ENCODE measurements around the gene CLCF1. TPM values are rescaled to one million over a fixed set of nuclear protein-coding genes. Genes with fewer than 3 reads are reported as not detected.

Gene CLCF1
- total RNA-seq, 1 donor from 2014 or later, result 1.8 TPM

- peaks cover 5% of the 10 kb centered on the region for H3K36me3 ChIP-seq (ENCODE audit: control insufficient read depth, insufficient read depth, low read length)
- DNase-seq (ENCODE audit: low read depth) (peak; percentile 95), FAIRE-seq (no peak)
- H3K27me3 ChIP-seq (ENCODE audit: control insufficient read depth, insufficient read depth, low read length), result no peaks in the 10 kb centered on the region
- no peak for TF ChIP-seq CTCF (IDR thresholded peaks at IDR 0.05; ENCODE audit: insufficient read depth, low read length, severe bottlenecking)
- H3K4me3 ChIP-seq (ENCODE audit: low read depth, low read length), result peak overlapping the region; percentile 66
Observed at GRCh38 chr11:67354075-67355022, 19.0 kb downstream of the CLCF1 start.

- H3K4me3 ChIP-seq (ENCODE audit: low read depth, low read length), result peak within 1 kb of the TSS; percentile 66
- H3K36me3 ChIP-seq (ENCODE audit: control insufficient read depth, insufficient read depth, low read length), result peaks cover 5% of the 10 kb centered on the region
- FAIRE-seq, result no peak
- no peak for TF ChIP-seq CTCF (IDR thresholded peaks at IDR 0.05; ENCODE audit: insufficient read depth, low read length, severe bottlenecking)
- DNase-seq (ENCODE audit: low read depth), result peak; percentile 79
- no peaks in the 10 kb centered on the region for H3K27me3 ChIP-seq (ENCODE audit: control insufficient read depth, insufficient read depth, low read length)
Observed at GRCh38 chr11:67353317-67354074, 19.9 kb downstream of the CLCF1 start, which contains the start of gene POLD4. TSS of gene POLD4 (minus strand) at chr11:67353546. CDS start at chr11:67353399, 147 bp downstream.

GRCh38 chr11:67352546-67353316 lies 20.7 kb downstream of the CLCF1 start:
- Histone ChIP-seq H3K36me3 (ENCODE audit: control insufficient read depth, insufficient read depth, low read length) (peaks cover 5% of the 10 kb centered on the region), H3K27me3 (ENCODE audit: control insufficient read depth, insufficient read depth, low read length) (no peaks in the 10 kb centered on the region), H3K4me3 (ENCODE audit: low read depth, low read length) (peak overlapping the region; percentile 66)
- no peak for FAIRE-seq
- no peak for TF ChIP-seq CTCF (IDR thresholded peaks at IDR 0.05; ENCODE audit: insufficient read depth, low read length, severe bottlenecking)
- peak; percentile 36 for DNase-seq (ENCODE audit: low read depth)

- Histone ChIP-seq H3K27me3 (ENCODE audit: control insufficient read depth, insufficient read depth, low read length) (no peaks in the 10 kb centered on the region), H3K4me3 (ENCODE audit: low read depth, low read length) (no peak overlapping the region), H3K36me3 (ENCODE audit: control insufficient read depth, insufficient read depth, low read length) (peaks cover 5% of the 10 kb centered on the region)
- DNase-seq (ENCODE audit: low read depth) (peak; percentile 87), FAIRE-seq (no peak)
- peak; percentile 98 for TF ChIP-seq CTCF (IDR thresholded peaks at IDR 0.05; ENCODE audit: insufficient read depth, low read length, severe bottlenecking)
Observed at GRCh38 chr11:67351275-67352005, 22.0 kb downstream of the CLCF1 start.

GRCh38 chr11:67349928-67350465 lies 23.4 kb downstream of the CLCF1 start:
- FAIRE-seq (no peak), DNase-seq (ENCODE audit: low read depth) (no peak)
- no peak for TF ChIP-seq CTCF (IDR thresholded peaks at IDR 0.05; ENCODE audit: insufficient read depth, low read length, severe bottlenecking)
- Histone ChIP-seq H3K36me3 (ENCODE audit: control insufficient read depth, insufficient read depth, low read length) (peaks cover 5% of the 10 kb centered on the region), H3K4me3 (ENCODE audit: low read depth, low read length) (no peak overlapping the region), H3K27me3 (ENCODE audit: control insufficient read depth, insufficient read depth, low read length) (no peaks in the 10 kb centered on the region)

Data from bronchial epithelial cell (primary cell).